HG03521 (cell line): Measurements from ENCODE around the gene RPS6KA5.
"Not testable (repeated sequence)": the region's sequence is repeated elsewhere in the genome, so short reads cannot be mapped to it uniquely, and the experiment has no call there.

Experiments
- ATAC-seq: cut with Tn5 transposase; IDR thresholded peaks from one replicate; pipeline ENCODE4 v1.9.1; 2021; ENCODE audit warnings: mild to moderate bottlenecking, moderate library complexity; ENCODE audit not compliant: unreplicated experiment

RPS6KA5 gene

DNA sequence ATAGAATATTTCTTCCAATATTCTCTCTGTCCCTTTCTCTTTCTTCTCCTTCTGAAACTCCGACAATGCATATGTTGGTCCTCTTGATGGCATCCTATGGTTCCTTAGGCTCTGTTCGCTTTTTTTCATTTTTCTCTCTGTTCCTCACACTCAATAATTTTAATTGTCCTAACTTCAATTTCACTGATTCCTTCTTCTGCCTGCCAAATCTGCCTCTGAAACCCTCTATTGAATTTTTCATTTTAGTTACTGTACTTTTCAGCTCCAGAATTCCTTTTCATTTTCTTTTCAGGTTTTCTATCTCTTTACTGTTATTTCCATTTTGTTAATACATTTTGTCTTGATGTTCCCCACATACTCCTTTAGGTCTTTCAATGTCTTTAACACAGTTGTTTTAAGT lies 177.2 kb downstream of the RPS6KA5 start:
- no peak for ATAC-seq

DNA sequence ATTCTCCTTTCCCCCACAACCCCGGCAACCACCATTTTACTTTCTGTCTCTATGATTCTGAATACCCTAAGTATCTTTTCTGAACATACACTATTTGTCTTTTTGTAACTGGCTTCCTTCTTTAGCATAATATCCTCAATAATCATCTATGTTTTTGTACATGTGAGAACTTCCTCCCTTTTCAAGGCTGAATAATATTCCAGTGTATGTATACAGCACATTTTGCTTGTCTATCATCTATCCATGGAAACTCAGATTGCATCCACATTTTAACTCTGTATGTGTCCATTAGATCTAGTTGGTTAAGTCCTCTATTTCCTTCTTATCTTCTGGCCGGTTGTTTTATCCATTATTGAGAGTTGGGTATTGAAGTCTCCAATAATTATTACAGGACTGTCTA lies 180.2 kb downstream of the RPS6KA5 start:
- no peak for ATAC-seq

DNA sequence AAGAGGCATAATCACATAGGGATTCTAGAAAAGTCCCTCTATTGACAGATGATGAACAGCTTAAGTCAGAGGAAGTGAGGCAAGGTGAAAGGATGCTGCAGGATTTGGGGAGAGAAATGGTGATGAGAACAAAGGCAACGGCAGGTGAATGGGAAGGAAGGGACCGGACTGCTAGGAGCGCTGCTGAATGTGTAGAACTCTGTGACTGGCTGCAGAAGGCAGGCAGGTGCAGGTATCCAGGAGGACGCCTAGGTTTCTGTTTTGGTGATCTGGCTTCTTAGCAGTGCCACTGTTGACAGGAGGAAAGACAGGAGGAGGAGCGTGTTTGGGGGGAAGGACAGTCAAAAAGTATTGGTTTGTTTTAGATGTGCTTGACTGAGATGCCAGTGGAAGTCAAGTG lies 185.8 kb downstream of the RPS6KA5 start:
- ATAC-seq: no peak

DNA sequence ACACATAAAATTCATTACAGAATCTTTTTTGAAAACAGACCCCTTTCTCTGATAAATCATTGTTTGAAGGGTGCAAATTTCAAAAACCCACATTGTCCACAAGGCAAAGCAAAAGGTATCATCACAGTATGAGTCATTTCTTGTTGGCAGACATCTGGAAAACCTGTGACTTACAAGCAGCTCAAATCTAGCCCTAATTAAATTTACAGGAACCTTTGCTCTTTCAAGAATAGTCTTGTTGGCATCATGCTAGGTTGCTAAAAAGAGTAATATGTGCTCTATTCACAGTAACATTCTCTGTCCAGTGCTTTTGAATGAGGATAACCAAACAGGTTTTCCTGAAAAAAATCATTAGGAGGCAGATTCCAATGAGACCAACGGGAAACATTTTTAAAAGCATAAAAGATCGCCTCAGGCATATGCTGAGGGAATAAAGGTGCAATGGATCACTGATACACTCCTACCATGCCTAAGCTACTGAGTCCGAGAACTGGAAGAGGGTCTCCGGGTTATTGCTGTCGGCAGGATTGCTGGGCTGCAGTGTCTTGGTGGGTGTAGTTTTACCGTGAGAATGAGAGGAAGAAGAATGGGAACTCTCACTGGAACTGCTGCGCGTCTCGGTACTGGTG lies 188.7 kb downstream of the RPS6KA5 start:
- ATAC-seq: no peak

DNA sequence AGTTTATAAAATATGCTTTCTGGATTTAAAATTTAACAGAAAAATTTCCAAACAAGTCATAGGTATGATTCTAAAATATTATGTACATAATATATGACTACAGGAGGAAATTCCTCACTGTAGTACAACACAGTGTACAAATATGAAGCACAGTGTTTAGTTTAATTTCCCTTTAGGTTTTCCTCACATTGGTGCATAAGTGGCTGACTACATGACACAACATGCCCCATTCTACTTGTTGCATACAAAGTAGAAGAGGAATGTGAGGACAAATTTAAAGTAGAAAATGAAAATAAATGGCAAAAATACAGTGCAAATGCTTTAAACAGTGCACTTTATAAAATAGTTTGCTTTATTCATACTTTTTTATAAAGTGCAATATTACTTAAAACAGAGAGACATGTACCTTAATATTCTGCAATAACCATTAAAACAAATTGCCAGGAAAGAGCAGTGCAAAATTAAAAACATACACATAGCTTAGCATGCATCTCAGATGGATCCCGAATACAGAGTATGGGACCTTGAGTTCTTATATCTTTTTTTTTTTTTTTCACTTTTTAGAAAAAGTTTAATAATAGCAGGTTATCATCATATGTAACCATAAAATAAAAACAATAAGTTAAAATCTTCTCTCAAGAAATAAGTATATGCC lies 189.4 kb downstream of the RPS6KA5 start:
- ATAC-seq: no peak

DNA sequence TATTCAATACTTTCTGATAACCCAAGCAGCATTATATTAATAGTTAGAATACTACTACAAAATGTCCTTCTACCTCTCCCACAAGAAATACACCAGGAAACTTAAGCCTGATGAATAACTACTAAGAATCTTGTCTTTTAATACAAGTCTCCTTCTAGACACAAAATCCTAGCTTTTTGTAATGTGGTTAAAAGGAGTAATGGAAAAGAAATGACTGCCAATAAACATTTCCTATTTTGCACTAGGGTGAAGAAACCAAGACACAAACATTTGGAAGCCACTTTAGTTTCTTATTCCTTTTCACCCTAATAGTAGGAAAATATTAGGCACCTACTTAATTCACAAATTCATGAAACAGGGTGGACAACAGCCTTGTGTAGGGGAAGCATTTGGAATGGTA lies 192.9 kb downstream of the RPS6KA5 start:
- no peak for ATAC-seq

DNA sequence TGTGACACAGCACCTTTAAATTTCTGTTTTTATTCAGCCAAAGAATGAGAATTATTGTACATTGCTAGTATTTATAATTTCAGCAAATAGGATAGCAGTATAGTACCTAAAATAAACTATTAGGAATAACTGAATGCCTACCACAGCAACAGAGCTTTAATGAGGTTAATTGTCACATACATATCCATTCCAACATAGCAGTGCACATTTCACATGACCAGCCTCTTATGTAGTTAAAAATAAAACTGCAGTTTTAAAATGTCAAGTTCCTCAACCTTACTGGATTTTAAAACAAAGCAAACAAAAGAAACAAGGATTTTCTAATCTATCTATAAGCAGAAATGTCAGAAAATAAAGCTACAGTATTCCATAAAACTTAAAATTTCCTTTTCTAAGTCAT lies 193.6 kb downstream of the RPS6KA5 start:
- no peak for ATAC-seq

DNA sequence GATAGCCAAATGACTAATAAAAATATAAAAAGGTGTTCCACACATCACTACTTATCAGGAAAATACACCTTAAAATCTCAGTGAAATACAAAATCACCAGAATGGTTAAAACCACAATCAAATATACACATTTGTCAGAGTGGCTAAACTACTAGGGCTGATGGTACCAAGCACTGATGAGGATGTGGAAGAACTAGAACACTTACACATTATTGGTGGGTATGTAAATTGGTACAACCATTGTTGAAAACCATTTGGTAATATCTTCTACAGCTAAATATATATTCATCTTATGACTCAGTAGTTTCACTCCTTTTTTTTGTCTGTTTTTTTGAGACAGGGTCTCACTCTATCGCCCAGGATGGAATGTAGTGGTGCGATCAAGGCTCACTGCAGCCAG lies 195.7 kb downstream of the RPS6KA5 start:
- ATAC-seq: no peak

DNA sequence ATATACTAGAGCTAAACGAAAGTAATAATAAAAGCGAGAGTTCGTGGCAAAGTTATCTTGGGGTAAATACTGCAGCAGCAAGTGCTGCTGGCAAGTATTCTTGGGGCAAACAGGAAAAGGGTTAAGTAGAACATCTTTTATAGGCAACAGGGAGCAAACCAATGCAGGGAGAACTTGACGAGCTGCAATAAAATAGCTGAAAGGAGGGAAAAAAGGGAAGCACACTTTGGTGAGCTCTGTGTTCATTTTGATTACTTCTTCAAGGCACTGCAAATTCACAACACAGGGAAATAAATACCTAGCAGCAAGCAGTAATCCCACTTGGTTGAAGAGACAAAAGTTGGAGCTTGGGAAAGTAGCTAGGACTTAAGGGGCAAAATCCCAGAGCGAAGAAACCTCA lies 201.9 kb downstream of the RPS6KA5 start:
- ATAC-seq: no peak

DNA sequence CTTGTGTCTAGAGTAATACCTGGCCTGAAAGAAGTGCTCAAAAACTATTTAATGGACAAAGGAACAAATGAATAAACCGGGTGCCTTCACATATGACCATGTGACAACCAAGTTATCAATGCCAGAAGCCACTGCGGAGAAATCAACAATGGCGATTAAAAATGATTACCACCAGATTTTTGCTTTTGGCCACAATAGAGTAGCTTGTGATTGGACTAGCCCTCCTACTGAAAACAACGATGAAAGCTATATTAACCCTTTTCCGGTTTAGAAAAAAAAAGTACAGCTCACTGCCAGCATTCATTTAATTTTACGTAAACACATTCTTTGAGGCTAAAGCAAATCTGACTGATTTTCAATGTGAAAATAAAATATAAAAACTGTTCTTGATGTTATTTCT lies 202.6 kb downstream of the RPS6KA5 start:
- ATAC-seq: no peak

DNA sequence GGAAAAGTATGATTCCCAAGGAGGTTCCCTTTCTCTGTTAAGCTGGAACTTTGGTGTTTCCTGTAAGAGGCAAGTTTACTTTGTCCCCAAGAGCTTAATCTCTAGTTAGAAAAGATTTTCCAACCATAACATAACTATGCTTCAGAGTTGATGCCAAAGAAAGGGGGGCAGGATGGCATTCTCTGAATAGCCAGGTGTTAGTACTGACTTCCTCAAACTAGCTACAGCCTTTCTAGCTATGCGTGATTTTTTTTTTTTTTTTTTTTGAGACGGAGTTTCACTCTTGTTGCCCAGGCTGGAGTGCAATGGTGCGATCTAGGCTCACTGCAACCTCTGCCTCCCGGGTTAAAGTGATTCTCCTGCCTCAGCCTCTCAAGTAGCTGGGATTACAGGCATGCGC lies 204.3 kb downstream of the RPS6KA5 start:
- not testable (repeated sequence) for ATAC-seq

DNA sequence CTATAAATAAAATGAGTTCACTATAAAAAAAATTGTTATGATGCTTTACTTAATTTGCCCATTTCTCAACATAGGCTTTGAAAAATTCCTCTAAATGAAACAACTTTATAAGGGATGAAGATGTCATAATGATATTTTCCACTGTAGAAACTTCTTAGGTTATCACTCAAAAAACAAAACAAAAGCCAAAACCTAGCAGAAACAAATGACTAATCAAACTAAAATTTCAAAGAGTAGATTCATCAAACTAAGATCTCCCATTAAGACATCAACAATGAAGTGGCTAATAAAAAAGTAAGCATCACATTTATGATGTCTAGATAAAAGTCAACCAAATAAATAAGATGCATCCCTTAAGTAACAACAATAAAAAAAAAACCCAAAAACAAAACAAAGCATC lies 207.3 kb downstream of the RPS6KA5 start:
- no peak for ATAC-seq

DNA sequence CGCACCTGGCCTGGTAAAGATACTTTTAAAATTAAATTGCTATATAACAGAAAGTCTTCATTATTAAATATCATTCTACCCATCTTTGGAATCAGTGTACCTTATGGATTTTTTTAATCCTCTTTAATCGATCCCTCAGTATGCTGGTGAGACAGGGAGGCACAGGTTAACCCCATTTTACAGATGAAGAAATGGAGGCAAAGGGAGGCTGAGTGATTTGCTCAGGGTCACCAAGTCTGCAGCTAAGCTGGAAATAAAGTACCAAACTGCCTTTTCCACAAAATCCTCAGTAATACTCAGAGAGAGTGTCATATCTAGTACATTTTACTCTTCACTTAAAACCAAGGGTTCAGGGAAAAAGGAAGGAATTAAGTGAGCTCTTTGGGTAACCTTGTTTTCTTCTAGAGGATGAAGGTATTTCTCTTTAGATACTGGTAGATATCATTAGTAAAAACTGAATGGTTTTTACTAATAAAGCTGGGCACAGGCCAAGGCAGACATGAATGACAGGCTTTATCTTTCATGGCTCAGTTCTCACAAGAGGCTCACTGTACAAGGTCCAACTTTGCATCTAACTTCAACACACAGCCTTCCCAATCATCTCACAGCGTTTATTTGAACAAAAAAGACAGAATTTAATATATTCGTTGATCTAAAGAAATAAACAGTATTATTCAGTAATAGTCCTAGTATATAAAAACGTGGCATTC lies 209.0 kb downstream of the RPS6KA5 start:
- no peak for ATAC-seq

DNA sequence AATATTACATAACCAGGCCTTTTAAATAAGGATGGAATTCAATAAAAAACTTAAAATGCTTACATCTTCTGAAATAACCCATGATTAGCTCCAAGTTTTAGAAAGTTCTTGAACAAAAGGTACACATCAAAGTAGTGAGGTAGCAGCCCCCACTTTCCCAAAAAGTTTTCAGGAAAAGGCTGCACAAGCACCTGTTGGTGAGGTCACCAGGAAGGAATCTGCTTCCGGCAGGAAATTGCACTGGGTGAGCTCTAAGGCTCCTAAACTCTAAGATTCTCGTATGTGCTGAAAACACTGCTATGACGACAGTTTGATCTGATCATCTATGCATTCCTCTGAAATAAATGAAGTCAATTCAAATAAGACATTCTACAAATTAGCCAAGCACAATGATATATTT lies 210.0 kb downstream of the RPS6KA5 start:
- no peak for ATAC-seq

DNA sequence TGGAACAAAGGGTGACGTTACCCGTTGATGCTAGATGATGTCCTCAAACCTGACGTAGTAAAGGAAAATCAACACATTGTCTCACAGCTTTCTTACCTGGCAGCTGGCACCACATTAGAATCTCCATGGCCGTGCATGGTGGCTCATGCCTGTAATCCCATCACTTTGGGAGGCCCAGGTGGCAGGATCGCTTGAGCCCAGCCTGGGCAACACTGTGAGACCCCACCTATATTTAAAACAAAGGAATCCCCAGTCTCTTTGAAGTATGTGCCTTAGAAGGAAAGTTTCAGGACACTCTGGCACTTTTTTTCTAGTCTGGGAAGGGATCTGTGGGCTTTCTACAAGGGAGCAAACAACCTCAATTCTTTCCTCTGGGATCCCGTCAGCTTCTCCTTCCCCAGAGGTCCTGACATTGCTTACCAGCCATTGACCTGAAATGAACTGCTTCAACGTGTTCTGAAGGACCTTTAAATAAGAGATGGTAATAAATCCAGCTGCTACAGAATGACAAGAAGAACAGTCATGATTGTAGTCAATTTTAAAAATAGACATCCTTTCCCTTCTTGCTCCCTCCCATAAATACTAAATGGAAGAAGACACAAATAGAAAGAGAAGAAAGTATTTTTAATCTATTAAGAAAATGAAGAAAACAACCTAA lies 210.5 kb downstream of the RPS6KA5 start:
- ATAC-seq: no peak

DNA sequence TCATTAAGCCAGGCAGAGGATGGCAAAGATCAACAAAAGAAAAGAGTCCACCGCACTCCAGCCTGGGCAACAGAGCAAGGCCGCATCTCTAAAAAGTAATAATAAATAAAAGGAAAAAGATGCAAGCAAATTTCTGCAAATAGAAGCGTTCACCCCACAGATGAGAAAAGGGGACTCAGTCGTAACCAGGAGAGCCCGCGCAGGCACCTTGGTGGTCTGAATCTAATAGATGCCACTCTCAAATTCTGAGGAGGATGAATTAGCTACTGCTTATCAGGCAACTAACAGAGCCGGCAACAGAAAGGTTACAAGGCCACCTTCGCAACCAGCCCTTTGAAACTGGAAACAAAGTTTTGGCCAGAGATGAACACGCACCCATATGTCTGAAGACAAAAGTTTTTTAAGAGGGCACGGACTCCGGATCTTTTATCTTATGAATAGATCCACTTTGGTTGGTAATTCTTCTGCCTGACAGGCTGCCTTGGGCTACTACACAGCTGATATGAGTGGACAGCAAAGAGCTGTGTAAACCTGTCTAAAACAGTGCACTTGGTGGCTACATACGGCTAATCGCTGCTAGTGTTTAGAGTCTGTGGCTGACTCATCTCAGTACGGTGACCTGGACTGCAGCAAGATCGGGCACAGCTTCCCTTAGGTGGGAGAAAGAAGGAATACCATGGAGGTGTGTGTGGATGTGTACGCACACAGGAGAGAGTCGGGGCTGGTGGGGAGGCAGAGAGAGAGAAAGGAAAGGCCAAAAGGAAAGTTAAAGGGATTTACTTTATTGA lies 211.3 kb downstream of the RPS6KA5 start:
- no peak for ATAC-seq

DNA sequence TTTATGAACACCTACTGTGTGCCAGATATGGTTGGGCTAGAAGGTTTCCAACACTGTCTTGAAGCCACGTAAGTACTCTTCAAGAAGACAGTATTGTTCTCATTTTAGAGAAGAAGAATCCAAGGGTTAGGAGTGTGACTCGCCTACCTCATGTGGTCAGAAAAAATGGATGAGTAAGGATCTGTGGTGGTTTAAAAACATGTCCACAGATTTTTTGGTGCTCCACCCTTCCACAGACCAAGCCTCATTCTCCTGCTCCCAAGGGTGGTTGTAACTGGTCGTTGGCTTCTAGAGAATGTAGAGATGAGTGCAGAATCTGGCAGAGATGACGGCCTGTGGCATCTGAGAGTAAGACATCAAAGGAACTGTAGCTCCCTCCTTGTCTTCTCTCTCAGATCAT lies 213.9 kb downstream of the RPS6KA5 start:
- no peak for ATAC-seq

DNA sequence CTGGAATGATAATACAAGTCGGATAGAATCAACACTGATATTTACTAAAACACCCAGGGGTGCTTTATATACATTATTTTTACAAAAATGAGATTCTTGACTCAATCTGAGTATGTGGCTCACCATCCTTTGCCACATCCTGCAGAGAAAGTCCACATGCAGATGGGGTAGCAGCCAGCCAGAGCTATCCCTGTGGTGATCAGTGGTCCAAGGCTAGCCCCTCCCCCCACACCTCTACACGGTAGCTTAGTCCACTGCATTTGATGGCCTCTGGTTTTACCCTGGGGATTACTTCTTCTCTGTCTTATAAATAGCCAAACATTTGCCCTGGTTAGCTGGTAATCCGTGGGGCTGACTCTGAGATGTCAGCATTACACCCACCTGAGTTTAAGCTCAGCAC lies 216.1 kb downstream of the RPS6KA5 start:
- ATAC-seq: no peak

DNA sequence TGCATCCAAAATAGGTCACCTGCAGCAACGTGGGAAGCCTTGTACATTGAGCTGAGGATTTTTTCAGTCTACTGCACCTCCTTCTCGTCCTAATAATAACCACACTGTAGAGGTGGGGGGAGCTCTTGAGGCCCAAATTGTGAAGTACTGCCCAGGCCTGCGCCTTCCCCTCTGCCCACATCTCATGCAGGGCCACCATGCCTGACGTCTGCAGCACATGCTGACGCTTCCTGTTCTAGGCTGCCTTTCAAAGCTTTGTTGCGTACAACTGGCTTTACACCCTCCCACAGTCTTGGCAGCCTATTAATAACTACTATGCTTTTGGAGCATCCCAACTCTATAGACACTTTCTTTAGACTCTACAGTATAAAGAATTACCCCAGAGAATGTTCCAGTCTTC lies 217.7 kb downstream of the RPS6KA5 start:
- no peak for ATAC-seq

DNA sequence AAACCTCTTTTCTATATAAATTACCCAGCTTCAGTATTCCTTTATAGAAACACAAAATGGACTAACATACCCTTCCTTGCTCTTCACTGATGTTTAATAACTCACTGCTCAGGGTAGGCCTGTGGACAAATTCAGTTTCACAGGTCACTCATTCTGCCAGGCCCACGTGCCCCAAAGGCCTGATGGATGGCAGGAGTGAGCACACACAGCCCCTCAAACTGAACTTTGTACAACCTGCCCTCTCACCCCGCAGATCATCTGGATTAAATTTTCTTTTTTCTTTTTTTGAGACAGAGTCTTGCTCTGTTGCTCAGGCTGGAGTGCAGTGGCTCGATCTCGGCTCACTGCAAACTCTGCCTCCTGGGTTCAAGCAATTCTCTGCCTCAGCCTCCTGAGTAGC lies 219.8 kb downstream of the RPS6KA5 start:
- ATAC-seq: not testable (repeated sequence)

DNA sequence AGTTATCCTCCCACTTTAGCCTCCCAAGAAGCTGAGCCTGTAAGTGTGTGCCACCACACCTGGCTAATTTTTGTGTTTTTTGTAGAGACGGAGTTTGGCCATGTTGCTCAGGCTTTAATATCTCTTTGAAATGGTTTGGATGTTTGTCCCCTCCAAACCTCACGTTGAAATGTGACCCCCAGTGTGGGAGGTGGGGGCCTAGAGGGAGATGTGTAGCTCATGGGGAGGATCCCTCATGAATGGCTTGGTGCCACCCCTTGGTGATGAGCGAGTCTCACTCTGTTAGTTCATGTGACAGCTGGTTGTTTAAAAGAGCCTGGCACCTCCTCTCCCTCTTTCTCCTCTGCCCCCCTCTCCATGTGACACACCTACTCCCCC lies 220.6 kb downstream of the RPS6KA5 start:
- no peak for ATAC-seq
